OCI-LY7 (cell line): Measurements from ENCODE around the gene LMO2.

Source experiments
- EZH2phosphoT487 ChIP-seq: fragments of 200-600 bp; sonication (generic); IDR thresholded peaks from 2 replicates; pipeline ENCODE4 v1.6.1; 2018; ENCODE audit warnings: low read depth, borderline replicate concordance, mild to moderate bottlenecking, mixed run types, antibody characterized with exemption, low read length, moderate library complexity, mixed read lengths
- TF ChIP-seq, protein P1 (sequence below): fragments of 200-600 bp; sonication (generic); conservative IDR thresholded peaks from 2 replicates; pipeline ENCODE4 v1.5.1; 2014; ENCODE audit warnings: mild to moderate bottlenecking, antibody characterized with exemption, low read length, moderate library complexity, mixed read lengths

DNA sequence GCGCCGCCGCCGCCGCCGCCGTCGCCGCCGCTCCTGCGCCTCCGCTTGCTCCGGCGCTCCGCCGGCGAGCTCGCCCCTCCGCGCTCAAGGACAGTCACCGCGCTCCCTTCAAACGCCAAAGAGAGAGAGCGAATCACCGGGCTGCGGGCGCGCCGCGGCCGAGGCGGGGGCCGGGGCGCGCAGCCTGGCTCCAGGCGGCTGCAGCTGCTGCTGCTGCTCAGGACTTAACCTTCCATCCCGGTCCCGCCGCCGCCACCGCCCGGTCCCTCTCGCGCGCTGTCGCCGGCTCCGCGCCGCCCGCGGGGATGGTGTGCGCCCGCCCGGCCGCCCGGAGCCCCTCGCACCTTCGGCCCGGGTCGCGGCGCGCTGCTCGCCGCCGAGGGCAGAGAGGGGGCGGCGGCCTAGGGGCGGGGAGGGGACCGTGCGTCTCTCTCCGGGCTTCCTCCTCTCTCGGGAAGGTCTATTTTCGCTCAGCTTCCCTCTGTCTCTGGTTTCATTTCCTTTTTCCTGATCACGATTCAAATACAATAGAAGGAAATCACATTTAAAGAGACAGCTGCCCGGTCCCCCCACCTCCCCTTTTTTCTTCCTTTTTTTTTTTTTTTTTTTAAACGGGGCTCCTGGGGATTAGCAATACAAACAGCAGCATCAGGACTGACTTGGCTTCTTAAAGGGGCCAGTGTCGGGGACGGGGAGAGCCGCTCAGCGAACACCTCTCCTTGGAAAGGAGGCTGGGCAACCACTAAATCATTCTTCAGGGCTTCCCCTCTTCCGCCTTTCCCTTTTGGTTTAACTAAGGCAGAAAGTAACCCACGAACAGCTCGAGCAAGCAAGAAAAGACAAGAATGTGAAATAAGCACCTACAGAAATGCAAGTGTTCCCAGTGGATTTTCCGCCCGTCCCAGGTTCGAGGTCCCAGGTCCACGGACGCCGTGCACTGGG, 22.1 kb downstream of the LMO2 start:
- TF ChIP-seq, protein P1, sequence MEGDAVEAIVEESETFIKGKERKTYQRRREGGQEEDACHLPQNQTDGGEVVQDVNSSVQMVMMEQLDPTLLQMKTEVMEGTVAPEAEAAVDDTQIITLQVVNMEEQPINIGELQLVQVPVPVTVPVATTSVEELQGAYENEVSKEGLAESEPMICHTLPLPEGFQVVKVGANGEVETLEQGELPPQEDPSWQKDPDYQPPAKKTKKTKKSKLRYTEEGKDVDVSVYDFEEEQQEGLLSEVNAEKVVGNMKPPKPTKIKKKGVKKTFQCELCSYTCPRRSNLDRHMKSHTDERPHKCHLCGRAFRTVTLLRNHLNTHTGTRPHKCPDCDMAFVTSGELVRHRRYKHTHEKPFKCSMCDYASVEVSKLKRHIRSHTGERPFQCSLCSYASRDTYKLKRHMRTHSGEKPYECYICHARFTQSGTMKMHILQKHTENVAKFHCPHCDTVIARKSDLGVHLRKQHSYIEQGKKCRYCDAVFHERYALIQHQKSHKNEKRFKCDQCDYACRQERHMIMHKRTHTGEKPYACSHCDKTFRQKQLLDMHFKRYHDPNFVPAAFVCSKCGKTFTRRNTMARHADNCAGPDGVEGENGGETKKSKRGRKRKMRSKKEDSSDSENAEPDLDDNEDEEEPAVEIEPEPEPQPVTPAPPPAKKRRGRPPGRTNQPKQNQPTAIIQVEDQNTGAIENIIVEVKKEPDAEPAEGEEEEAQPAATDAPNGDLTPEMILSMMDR = no peak
- no peak for TF ChIP-seq EZH2phosphoT487
